ENCODE results near the gene MAPKAPK2. TPM values are rescaled to one million over a fixed set of nuclear protein-coding genes. Genes with fewer than 3 reads are reported as not detected.
"Not testable (repeated sequence)": the region's sequence is repeated elsewhere in the genome, so short reads cannot be mapped to it uniquely, and the experiment has no call there.

Gene MAPKAPK2
- total RNA-seq: 56.3 TPM

DNA sequence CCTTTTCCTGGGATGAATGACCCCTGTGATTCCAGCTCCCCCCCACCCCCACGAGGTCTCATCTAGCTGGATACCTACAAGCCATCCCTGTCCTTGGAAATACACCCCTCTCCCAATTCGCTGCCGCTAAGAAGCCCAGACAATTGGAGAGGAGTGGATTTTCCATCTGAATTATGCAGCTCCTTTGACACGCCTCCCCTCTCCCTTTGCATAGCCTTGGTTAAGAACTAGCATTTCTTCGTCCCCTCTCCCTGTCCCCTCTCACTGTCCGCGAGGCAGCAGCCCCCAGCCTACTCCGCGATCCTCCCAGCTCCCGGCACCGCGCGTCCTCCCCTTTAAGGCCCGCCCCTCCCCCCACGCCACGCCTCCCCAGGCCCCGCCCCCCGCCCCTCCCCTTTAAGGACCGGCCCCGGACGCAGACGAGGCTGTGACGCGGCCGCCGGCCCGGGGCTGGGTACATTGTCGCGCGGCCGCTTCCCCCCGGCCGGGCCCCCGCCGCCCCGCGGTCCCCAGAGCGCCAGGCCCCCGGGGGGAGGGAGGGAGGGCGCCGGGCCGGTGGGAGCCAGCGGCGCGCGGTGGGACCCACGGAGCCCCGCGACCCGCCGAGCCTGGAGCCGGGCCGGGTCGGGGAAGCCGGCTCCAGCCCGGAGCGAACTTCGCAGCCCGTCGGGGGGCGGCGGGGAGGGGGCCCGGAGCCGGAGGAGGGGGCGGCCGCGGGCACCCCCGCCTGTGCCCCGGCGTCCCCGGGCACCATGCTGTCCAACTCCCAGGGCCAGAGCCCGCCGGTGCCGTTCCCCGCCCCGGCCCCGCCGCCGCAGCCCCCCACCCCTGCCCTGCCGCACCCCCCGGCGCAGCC is at the start of gene MAPKAPK2:
Gene MAPKAPK2, plus strand, starts transcription at position 428 of the 856 bp plus-strand sequence. Its CDS starts 325 bp downstream, at position 753.
- intact Hi-C loops (cut with DNase I): no loop called here
- ATAC-seq: peak; percentile 90

DNA sequence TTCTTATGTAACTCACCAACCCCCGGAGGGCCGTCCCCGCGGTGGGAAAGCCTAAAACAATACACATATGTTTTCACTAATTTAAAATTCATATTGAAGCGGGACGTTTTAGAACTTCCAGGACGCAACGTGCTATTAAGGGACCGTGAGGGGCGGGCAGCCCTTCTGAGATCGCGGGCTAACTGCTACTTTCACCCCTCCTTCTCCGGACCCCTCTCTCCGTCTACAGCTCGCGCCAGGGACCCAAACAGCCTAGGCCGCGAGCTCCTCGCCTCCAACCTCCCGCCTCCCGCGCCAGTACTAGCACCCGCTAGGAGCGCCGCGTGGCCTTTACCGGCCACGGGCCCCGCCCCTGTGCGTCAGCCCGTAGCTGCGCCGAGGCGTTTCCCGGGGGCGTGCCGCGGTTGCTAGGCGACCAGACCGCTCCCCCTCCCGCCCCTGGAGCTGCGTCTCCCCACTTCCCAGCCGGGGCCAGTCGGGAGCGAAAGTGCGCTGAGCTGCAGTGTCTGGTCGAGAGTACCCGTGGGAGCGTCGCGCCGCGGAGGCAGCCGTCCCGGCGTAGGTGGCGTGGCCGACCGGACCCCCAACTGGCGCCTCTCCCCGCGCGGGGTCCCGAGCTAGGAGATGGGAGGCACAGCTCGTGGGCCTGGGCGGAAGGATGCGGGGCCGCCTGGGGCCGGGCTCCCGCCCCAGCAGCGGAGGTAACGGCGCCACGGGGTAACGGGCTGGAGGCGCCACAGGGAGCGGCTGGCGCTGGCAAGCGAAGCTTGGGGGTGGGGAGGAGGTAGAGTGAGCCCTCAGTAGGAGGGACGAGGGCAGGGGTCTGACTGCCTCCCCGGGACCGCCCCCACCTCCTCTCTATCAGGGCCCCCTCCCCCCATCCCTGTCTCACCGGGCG is 49.4 kb upstream of the MAPKAPK2 start, which contains the start of gene DYRK3:
Gene DYRK3, plus strand, starts transcription at position 457 of the 898 bp plus-strand sequence. Its CDS starts 168 bp downstream, at position 625.
- intact Hi-C loops (cut with DNase I): no loop called here
- DNase-seq (ENCODE audit: low spot score) (peak; percentile 98), ATAC-seq (peak; percentile 98)

More for the DNA sequence above, at the start of gene MAPKAPK2:
- peak; percentile 87 for DNase-seq (ENCODE audit: low spot score)

DNA sequence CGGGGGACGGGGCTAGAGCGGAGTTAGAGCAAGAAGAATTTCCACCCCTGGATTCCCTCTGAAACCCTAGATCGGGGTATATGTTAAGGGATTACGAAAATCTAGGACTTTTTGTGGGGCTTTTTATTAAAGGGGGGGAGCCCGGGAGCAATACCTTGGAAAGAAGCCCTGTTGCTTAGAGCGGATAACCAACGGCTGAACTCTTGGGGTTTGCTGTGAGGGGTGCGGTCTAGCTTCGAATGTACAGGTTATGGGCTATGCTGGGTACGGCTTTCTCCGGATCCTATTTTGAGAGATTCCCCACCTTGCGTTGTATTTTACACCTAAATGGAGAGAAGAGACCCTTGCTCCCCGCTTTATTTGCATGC is 48.7 kb upstream of the MAPKAPK2 start:
- intact Hi-C loops (cut with DNase I): no loop called here
- ATAC-seq: no peak
- DNase-seq (ENCODE audit: low spot score): no peak

DNA sequence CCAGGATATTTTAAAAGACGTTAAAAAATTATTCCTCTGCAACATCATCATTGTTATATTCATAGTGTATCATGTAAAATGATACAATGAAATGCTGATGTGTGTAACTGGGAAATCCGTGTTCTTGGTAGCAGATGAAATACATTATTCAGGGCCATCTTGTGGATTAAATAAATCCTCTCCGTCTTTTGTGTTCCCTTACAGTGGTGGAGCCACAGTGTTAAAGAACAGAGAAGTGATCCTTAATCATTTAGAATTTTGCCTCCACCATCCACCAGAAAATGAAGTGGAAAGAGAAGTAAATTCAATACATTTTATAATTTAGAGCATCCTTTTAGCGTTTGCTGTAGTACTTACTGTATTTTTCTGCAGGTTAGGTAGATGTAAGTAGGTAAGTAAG is 48.0 kb upstream of the MAPKAPK2 start:
- intact Hi-C loops (cut with DNase I): no loop called here
- no peak for DNase-seq (ENCODE audit: low spot score)
- ATAC-seq: no peak

GRCh38 chr1:206637605-206638004 is 47.1 kb upstream of the MAPKAPK2 start:
- DNase-seq (ENCODE audit: low spot score): no peak
- intact Hi-C loops (cut with DNase I): no loop called here
- ATAC-seq: no peak

GRCh38 chr1:206642074-206642473 is 42.6 kb upstream of the MAPKAPK2 start:
- DNase-seq (ENCODE audit: low spot score); ATAC-seq; intact Hi-C loops (cut with DNase I): not testable (repeated sequence)

GRCh38 chr1:206643118-206643698 is 41.5 kb upstream of the MAPKAPK2 start:
- no peak for DNase-seq (ENCODE audit: low spot score)
- no peak for ATAC-seq
- intact Hi-C loops (cut with DNase I): no loop called here

- intact Hi-C loops (cut with DNase I): no loop called here
- ATAC-seq (no peak), DNase-seq (ENCODE audit: low spot score) (no peak)
Measured at GRCh38 chr1:206646504-206646903, 38.2 kb upstream of the MAPKAPK2 start.

DNA sequence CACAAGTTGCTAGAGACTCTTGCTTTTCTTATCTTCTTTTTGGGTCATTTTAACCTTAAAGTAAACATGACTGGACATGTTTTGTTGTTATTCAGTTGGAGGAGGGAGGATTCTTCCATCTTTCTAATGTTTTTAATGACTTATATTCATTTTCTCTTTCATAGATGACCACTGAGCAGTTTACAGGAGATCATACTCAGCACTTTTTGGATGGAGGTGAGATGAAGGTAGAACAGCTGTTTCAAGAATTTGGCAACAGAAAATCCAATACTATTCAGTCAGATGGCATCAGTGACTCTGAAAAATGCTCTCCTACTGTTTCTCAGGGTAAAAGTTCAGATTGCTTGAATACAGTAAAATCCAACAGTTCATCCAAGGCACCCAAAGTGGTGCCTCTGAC is 37.5 kb upstream of the MAPKAPK2 start:
- intact Hi-C loops (cut with DNase I): no loop called here
- ATAC-seq: no peak
- DNase-seq (ENCODE audit: low spot score): no peak

GRCh38 chr1:206649261-206649921 is 35.3 kb upstream of the MAPKAPK2 start:
- intact Hi-C loops (cut with DNase I): no loop called here
- ATAC-seq (no peak), DNase-seq (ENCODE audit: low spot score) (no peak)

DNA sequence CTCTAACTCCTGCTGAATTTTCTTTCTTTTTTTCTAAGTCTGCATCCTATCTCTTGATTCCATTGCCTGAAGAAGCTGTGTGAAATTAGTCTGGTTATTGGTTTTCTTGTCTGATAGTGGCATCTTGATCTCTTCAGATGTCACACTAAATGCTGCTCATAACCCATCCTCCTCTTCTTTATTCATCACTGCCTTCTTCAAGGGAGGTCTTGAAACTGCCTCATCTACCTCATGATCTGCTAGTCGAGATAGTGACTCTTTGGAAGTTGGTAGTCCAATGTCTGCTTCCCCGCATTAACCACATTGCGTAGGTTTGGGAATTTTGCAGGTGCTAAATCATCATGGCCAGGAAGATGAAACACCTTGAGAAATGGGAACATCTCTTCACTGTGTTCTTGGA is 33.7 kb upstream of the MAPKAPK2 start:
- no peak for DNase-seq (ENCODE audit: low spot score)
- intact Hi-C loops (cut with DNase I): no loop called here

GRCh38 chr1:206651958-206652890 is 32.5 kb upstream of the MAPKAPK2 start:
- no peak for DNase-seq (ENCODE audit: low spot score)
- intact Hi-C loops (cut with DNase I): no loop called here
- no peak for ATAC-seq

More for the DNA sequence above, 33.7 kb upstream of the MAPKAPK2 start:
- ATAC-seq: no peak

DNA sequence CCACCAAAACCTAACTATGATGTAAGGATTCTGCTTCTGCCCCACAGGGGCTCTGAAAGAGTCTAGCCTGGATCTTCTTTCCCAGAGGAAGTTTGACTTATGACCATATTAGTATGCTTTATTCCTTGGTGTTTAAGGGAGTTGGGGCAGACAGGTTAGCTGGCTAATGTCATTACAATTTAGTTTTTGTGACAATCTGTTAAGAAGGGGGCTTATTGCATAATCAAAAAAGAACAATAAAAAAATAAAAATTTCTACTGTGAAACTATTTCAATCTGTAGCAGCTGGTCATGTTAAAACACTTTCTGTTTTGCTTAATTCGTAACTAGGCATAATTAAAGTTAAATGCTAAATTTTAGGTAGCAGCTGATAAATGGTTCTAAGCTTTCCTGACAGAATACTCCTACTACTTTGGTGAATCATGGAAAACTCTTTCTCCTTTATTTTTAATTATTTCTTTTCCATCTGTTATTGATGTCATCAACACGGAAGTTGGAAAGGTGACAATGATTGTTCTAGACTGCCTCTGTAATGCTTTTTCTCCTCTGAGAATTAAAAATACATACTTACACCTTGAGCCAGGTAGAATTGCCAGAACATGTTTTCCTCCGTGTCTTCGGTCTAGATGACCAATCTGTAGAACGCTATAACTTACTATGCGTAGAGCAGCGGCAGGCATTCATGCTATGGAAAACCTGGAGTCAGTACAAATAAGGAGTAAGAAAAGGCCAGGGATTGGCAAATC is 30.8 kb upstream of the MAPKAPK2 start:
- DNase-seq (ENCODE audit: low spot score) (no peak), ATAC-seq (no peak)
- intact Hi-C loops (cut with DNase I): no loop called here

GRCh38 chr1:206654828-206655227 is 29.9 kb upstream of the MAPKAPK2 start:
- no peak for ATAC-seq
- intact Hi-C loops (cut with DNase I): no loop called here
- DNase-seq (ENCODE audit: low spot score): no peak

DNA sequence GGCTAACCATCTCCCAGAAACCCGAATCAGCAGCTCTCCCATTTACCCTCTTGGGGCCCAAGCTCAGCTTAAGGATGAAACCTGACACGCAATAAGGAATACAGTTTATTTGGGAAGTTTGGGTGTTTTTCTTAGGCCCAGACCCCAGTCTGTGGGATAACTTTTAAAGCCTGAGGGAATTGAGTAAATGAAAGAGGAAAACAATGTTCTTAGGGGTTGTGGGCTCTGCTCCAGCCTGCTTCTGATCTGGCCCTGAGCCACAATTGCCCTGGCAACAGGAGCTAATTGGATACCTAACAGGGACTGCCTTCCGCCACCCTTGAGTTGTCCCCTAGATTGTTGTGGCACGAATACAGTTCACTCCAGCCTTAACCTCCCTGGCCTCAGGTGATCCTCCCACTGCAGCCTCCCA is 29.2 kb upstream of the MAPKAPK2 start:
- intact Hi-C loops (cut with DNase I): no loop called here
- DNase-seq (ENCODE audit: low spot score) (no peak), ATAC-seq (no peak)

GRCh38 chr1:206656936-206657335 is 27.8 kb upstream of the MAPKAPK2 start:
- no peak for DNase-seq (ENCODE audit: low spot score)
- intact Hi-C loops (cut with DNase I): no loop called here
- ATAC-seq: no peak

DNA sequence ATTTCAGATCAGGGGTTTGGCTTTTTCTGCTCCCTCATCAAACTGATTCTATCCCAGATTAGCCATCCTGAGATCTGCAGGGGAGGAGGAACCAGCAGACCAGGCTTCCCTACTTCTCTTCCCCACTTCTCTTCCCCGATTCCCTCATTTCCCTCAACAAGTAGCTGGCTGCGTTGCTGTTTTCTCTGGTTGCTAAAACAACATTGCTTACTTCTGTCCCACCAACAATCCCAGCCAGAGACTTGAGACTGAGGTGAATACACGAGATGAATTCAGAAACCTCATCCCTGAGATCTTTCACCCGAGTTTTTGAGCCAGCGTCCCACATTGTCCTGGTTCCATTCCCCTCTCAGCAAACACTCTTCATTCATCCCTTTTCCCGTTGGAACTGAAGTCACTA is 27.0 kb upstream of the MAPKAPK2 start:
- intact Hi-C loops (cut with DNase I): no loop called here
- ATAC-seq (no peak), DNase-seq (ENCODE audit: low spot score) (no peak)
